HepG2 (cell line): ENCODE measurements around the gene CDC37L1. TPM values are rescaled to one million over a fixed set of nuclear protein-coding genes. Genes with fewer than 3 reads are reported as not detected.

ENCODE experiments used
- DMTF1 ChIP-seq: sonication (generic); formaldehyde crosslinking; IDR thresholded peaks from 2 replicates; pipeline ENCODE4 v1.4.0; 2020; ENCODE audit warnings: mild to moderate bottlenecking, missing genetic modification reagents
- KDM2A ChIP-seq: sonication (generic); formaldehyde crosslinking; IDR thresholded peaks from 2 replicates; pipeline ENCODE4 v1.4.0; 2020; ENCODE audit warnings: low read depth, missing genetic modification reagents, borderline replicate concordance
- NCOA2 ChIP-seq: sonication (generic); formaldehyde crosslinking; IDR thresholded peaks from 2 replicates; pipeline ENCODE4 v1.8.0; 2022; ENCODE audit warnings: inconsistent platforms
- SCMH1 ChIP-seq: sonication (generic); formaldehyde crosslinking; IDR thresholded peaks from 2 replicates; pipeline ENCODE4 v1.9.0; 2021; ENCODE audit warnings: missing genetic modification reagents, mild to moderate bottlenecking, borderline replicate concordance
- TFE3 ChIP-seq: IDR thresholded peaks from 2 replicates; pipeline ENCODE4 v1.6.1; 2016
- ZNF205 ChIP-seq: IDR thresholded peaks from 2 replicates; pipeline ENCODE4 v1.6.1; 2018; ENCODE audit warnings: missing biosample characterization, missing genetic modification reagents
- ZNF264 ChIP-seq: sonication (generic); formaldehyde crosslinking; IDR thresholded peaks from 2 replicates; pipeline ENCODE4 v1.4.0; 2020; ENCODE audit warnings: missing genetic modification reagents
- ZNF614 ChIP-seq: IDR thresholded peaks from 2 replicates; pipeline ENCODE4 v1.6.1; 2018; ENCODE audit warnings: missing biosample characterization, missing genetic modification reagents, inconsistent platforms, borderline replicate concordance
- ZNF616 ChIP-seq: sonication (generic); formaldehyde crosslinking; IDR thresholded peaks from 2 replicates; pipeline ENCODE4 v1.5.0; 2020; ENCODE audit warnings: low read depth, mild to moderate bottlenecking, missing genetic modification reagents
- ZNF644 ChIP-seq: IDR thresholded peaks from 2 replicates; pipeline ENCODE4 v1.6.1; 2016; ENCODE audit warnings: low read depth
- ZNF770 ChIP-seq: sonication (generic); formaldehyde crosslinking; IDR thresholded peaks from 2 replicates; pipeline ENCODE4 v1.5.0; 2020; ENCODE audit warnings: mild to moderate bottlenecking, missing genetic modification reagents
- ZSCAN9 ChIP-seq: IDR thresholded peaks from 2 replicates; pipeline ENCODE4 v1.6.1; 2016; ENCODE audit warnings: borderline replicate concordance
- polyA plus RNA-seq, 8 experiments: library from polyadenylated mRNA; depleted of rRNA in 3 of 8; stranded (reverse) in 7 of 8; unstranded in 1 of 8; fragments of >200 nt; fragmentation: Illumina TruSeq in 4 of 8; extraction: Trizol in 4 of 8; gene quantifications; 2 replicates each; pipeline versions ENCODE4 v1.2.1 to v1.2.3, GENCODE V29; 2011 to 2016; ENCODE audit warnings: low read depth in 4 of 8, missing spikeins in 1 of 8, mixed read lengths in 1 of 8; ENCODE audit not compliant: insufficient read depth in 1 of 8
- total RNA-seq, 5 experiments: library from RNA; depleted of rRNA; stranded (reverse); fragments of >200 nt; fragmentation: Illumina TruSeq; extraction: Trizol; gene quantifications; 2 replicates each; pipeline ENCODE4 v1.2.3, GENCODE V29; 2016; ENCODE audit warnings: low read depth in 1 of 5
- TF ChIP-seq, protein P1 (sequence below): sonication (generic); formaldehyde crosslinking; IDR thresholded peaks from 2 replicates; pipeline ENCODE4 v1.4.0; 2020; ENCODE audit warnings: missing genetic modification reagents, mild to moderate bottlenecking, borderline replicate concordance
- TF ChIP-seq, protein P2 (sequence below): IDR thresholded peaks from 2 replicates; pipeline ENCODE4 v1.6.1; 2018; ENCODE audit warnings: missing genetic modification reagents, mild to moderate bottlenecking, missing compliant biosample characterization
- TF ChIP-seq, protein P3 (sequence below): IDR thresholded peaks from 2 replicates; pipeline ENCODE4 v1.6.1; 2016; ENCODE audit warnings: mild to moderate bottlenecking
- TF ChIP-seq, protein P4 (sequence below): sonication (generic); formaldehyde crosslinking; IDR thresholded peaks from 2 replicates; pipeline ENCODE4 v1.4.0; 2020; ENCODE audit warnings: missing genetic modification reagents

Gene CDC37L1
- total and polyA plus RNA-seq, 2 of the 13 experiments (the other 11 are each of a cell fraction or from before 2014, with no cell fraction given) = 5.5 to 17.0 TPM

DNA sequence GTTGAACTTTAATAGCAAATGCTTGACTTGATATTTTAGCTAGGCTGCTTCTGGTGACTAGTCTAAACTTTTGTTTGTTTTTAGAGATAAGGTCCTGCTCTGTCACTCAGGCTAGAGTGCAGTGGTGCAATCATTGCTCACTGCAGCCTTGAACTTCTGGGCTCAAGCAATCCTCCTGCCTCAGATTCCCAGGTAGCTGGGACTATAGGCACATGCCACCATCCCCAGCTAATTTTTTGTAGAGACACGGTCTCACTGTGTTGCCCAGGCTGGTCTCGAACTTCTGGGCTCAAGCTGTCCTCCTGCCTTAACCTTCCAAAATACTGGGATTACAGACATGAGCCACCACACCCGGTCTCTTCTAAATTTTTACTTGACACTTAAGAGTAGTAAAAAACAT is 20.7 kb downstream of the CDC37L1 start (continued):
- TF ChIP-seq NCOA2 (CRISPR knock-in tag) = peak; percentile 85
- peak; percentile 37; the same call in 1 of the 2 replicates for TF ChIP-seq TFE3 (CRISPR knock-in tag)
- TF ChIP-seq, protein P1, sequence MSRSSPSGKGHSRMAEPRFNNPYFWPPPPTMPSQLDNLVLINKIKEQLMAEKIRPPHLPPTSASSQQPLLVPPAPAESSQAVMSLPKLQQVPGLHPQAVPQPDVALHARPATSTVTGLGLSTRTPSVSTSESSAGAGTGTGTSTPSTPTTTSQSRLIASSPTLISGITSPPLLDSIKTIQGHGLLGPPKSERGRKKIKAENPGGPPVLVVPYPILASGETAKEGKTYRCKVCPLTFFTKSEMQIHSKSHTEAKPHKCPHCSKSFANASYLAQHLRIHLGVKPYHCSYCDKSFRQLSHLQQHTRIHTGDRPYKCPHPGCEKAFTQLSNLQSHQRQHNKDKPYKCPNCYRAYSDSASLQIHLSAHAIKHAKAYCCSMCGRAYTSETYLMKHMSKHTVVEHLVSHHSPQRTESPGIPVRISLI = peak; percentile 39; the same call in 1 of the 2 replicates
- TF ChIP-seq, protein P2, sequence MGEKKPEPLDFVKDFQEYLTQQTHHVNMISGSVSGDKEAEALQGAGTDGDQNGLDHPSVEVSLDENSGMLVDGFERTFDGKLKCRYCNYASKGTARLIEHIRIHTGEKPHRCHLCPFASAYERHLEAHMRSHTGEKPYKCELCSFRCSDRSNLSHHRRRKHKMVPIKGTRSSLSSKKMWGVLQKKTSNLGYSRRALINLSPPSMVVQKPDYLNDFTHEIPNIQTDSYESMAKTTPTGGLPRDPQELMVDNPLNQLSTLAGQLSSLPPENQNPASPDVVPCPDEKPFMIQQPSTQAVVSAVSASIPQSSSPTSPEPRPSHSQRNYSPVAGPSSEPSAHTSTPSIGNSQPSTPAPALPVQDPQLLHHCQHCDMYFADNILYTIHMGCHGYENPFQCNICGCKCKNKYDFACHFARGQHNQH = peak; percentile 85
- TF ChIP-seq DMTF1 = no peak
- TF ChIP-seq, protein P3, sequence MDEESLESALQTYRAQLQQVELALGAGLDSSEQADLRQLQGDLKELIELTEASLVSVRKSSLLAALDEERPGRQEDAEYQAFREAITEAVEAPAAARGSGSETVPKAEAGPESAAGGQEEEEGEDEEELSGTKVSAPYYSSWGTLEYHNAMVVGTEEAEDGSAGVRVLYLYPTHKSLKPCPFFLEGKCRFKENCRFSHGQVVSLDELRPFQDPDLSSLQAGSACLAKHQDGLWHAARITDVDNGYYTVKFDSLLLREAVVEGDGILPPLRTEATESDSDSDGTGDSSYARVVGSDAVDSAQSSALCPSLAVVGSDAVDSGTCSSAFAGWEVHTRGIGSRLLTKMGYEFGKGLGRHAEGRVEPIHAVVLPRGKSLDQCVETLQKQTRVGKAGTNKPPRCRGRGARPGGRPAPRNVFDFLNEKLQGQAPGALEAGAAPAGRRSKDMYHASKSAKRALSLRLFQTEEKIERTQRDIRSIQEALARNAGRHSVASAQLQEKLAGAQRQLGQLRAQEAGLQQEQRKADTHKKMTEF = peak; percentile 79; the same call in 1 of the 2 replicates
- TF ChIP-seq, protein P4, sequence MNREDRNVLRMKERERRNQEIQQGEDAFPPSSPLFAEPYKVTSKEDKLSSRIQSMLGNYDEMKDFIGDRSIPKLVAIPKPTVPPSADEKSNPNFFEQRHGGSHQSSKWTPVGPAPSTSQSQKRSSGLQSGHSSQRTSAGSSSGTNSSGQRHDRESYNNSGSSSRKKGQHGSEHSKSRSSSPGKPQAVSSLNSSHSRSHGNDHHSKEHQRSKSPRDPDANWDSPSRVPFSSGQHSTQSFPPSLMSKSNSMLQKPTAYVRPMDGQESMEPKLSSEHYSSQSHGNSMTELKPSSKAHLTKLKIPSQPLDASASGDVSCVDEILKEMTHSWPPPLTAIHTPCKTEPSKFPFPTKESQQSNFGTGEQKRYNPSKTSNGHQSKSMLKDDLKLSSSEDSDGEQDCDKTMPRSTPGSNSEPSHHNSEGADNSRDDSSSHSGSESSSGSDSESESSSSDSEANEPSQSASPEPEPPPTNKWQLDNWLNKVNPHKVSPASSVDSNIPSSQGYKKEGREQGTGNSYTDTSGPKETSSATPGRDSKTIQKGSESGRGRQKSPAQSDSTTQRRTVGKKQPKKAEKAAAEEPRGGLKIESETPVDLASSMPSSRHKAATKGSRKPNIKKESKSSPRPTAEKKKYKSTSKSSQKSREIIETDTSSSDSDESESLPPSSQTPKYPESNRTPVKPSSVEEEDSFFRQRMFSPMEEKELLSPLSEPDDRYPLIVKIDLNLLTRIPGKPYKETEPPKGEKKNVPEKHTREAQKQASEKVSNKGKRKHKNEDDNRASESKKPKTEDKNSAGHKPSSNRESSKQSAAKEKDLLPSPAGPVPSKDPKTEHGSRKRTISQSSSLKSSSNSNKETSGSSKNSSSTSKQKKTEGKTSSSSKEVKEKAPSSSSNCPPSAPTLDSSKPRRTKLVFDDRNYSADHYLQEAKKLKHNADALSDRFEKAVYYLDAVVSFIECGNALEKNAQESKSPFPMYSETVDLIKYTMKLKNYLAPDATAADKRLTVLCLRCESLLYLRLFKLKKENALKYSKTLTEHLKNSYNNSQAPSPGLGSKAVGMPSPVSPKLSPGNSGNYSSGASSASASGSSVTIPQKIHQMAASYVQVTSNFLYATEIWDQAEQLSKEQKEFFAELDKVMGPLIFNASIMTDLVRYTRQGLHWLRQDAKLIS = no peak
- TF ChIP-seq ZNF616 (CRISPR knock-in tag) = no peak
- 0 out of 2 replicates have a peak, but pooled peaks have one; percentile 59 for TF ChIP-seq ZNF205 (CRISPR knock-in tag)
- TF ChIP-seq SCMH1 (CRISPR knock-in tag) = no peak
- no peak for TF ChIP-seq ZNF770 (CRISPR knock-in tag)
- peak; percentile 77 for TF ChIP-seq ZNF614
- peak; percentile 79; the same call in 1 of the 2 replicates for TF ChIP-seq ZSCAN9
- peak; percentile 54; the same call in 1 of the 2 replicates for TF ChIP-seq ZNF264 (CRISPR knock-in tag)
- TF ChIP-seq KDM2A (CRISPR knock-in tag) = peak; percentile 48; the same call in 1 of the 2 replicates
- TF ChIP-seq ZNF644 (CRISPR knock-in tag) = peak; percentile 60; the same call in 1 of the 2 replicates
